ENCODE measurements around the gene NMRAL1.

NMRAL1 gene

GRCh38 chr16:4463522-4464163 lies 10.8 kb downstream of the NMRAL1 start:
- no peak for DNase-seq

- DNase-seq: no peak
Measured at GRCh38 chr16:4461250-4462085, 13.0 kb downstream of the NMRAL1 start.

GRCh38 chr16:4460936-4461249 lies 13.5 kb downstream of the NMRAL1 start:
- DNase-seq: no peak

GRCh38 chr16:4455951-4456350 lies 18.5 kb downstream of the NMRAL1 start:
- DNase-seq: no peak

- no peak for DNase-seq
Measured at GRCh38 chr16:4455081-4455480, 19.3 kb downstream of the NMRAL1 start.

GRCh38 chr16:4454623-4455022 lies 19.8 kb downstream of the NMRAL1 start:
- DNase-seq: no peak

- no peak for DNase-seq
Measured at GRCh38 chr16:4452674-4453073, 21.8 kb downstream of the NMRAL1 start.

DNA sequence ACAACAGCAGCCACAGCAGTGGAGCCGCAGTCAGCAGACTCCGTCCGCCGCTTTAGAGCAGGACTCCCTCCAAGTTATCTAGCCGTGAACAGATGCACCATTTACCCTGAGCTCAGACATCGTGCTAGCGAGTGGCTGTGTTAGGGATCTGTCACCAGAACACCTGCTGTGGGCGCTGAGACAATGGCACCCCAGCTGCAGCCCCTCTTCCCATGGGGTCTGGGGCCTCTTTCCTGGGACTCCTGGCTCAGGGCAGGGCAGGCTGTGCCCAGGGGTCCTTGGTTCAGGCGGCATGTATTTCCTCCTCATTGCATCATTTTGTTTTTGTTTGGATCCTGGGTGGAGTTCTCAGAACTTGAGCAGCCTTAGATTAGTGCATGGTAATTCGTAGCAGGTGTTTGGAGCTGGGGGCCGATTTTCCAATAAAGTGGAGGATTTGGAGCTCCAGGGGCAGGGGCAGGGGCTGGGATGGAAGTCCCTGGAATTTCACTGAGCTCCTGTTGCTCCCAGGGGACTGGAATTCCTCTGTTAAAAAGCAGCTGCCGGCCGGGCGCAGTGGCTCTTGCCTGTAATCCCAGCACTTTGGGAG lies 23.4 kb downstream of the NMRAL1 start:
- DNase-seq: no peak

- DNase-seq: no peak
Measured at GRCh38 chr16:4450430-4450829, 24.0 kb downstream of the NMRAL1 start.

DNA sequence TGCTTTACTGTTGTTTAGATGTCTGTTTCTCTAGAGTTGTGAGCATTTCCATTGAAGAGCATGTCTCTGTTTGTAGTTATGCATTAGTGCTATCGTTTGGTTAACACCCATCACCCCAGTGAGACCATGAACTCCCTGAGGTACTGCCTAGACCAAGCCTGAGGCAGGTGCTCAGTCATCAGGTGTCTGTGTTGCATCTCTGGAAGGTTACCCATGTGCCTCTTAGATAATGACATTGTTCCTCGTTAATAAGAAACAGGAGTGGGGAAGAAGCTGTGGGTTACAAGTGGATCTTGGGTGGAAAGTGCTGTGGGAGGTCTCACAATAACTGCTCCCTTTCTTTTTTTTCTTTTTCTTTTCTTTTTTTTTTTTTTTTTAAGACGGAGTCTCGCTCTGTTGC lies 30.4 kb downstream of the NMRAL1 start:
- DNase-seq: no peak

DNA sequence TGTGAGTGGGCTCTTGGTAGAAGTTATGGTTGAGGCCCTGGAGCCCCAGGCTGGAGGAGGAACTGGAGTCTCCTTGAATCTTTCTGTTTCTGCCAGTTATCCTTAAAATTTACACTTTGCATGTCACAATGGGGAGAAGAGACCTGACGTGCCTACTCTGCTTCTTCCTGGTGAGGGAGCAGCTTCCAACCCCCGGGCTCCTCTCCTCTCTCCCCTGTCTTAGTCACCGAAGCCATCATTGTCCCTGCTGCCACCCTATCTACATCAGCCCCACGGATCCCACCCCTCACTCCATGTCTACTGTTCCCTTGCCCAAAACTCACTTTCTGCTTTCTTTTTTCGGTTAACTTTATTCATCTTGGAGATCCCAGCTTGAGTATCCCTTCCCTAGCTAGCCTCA lies 31.2 kb downstream of the NMRAL1 start:
- no peak for DNase-seq

DNA sequence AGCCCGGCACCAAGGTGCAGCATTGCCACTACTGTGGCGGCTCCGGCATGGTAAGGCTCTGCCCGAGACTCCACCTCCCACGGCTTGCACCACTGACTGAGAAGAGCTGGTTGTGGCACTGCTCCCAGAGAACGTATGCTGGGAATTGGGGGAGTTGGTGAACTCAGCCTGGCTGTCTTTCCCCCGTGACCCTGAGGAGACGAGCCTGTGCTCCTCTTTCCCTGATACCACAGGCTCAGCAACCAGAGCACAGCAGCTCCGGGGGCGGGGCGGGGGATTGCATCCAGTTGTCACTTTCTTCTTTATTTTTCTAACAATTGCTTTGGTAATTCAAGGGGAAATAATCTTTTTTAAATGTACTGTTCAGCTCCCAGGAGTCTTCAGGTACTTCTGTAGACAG lies 32.1 kb downstream of the NMRAL1 start:
- DNase-seq: no peak

DNA sequence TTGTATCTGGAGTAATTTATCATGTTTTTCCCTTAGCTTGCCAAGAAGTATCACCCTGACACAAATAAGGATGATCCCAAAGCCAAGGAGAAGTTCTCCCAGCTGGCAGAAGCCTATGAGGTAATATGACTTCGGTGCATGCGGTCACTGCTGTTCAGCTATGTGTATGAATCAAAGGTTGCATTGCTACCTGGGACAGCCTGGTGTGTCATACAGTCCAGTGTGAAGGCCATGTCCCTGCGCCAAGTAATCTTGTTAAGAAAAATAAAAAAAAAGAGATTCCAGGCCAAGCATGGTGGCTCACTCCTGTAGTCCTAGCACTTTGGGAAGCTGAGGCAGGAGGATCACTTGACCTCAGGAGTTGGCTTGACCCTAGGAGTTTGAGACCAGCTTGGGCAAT lies 37.1 kb downstream of the NMRAL1 start:
- DNase-seq: no peak

DNA sequence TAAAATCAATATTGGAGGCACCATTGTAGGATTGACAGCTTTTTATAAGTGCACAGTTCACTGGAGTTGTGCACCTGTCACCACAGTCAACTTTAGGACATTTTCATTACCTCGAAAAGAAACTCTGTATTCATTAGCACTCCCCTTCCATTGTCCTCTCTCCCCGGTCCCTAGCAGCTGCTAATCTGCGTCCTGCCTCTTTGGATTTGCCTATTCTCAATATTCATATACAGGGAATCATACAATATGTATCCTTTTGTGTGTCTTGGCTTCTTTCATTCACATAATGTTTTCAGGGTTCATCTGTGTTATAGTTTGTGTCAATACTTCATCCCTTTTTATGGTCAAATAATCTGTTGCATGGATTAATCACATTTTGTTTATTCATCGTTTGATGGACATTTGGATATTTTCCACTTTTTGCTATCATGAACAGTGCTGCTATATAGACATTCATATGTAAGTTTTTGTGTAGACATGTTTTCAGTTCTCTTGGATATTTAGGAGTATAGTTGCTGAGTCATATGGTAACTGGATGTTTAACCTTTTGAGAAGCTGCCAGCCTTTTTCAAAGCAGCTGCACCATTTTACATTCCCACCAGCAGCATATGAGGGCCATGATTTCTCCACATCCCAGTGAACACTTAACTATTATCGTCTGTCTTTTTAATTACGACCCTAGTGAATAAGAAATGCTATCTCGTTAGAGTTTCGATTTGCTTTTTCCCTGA lies 38.9 kb downstream of the NMRAL1 start:
- no peak for DNase-seq

GRCh38 chr16:4433914-4434787 lies 40.3 kb downstream of the NMRAL1 start:
- DNase-seq: no peak

GRCh38 chr16:4433228-4433627 lies 41.2 kb downstream of the NMRAL1 start:
- DNase-seq: no peak

DNA sequence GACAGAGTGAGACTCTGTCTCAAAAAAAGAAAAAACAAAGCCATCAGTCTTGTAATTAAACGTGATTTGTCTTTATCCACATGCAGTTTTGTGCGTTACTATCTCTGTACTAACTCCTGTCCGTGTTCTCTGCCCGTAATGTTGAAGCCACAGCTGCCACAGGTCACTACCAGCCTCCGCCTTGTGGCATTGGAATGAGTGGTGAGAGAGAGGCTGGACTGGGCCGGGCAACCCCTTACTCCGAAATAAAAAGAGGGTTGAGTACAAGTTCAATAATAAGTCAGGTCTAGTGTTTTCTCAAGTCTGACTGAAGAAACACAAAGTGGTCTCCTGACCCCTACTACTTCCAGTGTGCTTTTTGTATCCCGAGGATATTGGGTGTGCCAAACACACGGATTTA lies 43.4 kb downstream of the NMRAL1 start:
- DNase-seq: no peak

DNA sequence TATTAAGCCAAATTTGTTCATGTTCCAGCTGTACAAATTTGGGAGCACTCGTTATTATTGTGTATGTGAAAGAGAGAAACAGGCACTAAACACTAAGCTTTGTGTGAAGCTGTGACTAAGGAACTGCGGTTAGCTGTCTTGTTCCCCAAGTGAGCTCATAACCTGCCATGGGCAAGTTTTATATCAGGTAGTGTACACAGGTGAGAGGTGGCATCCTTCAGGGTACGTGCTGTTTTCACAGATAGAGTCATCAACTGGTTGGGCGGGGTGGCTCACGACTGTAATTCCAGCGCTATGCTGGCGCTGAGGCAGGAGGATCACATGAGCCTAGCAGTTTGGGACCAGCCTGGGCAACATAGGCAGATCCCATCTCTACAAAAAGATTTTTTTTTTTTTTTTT lies 45.9 kb downstream of the NMRAL1 start:
- no peak for DNase-seq

DNA sequence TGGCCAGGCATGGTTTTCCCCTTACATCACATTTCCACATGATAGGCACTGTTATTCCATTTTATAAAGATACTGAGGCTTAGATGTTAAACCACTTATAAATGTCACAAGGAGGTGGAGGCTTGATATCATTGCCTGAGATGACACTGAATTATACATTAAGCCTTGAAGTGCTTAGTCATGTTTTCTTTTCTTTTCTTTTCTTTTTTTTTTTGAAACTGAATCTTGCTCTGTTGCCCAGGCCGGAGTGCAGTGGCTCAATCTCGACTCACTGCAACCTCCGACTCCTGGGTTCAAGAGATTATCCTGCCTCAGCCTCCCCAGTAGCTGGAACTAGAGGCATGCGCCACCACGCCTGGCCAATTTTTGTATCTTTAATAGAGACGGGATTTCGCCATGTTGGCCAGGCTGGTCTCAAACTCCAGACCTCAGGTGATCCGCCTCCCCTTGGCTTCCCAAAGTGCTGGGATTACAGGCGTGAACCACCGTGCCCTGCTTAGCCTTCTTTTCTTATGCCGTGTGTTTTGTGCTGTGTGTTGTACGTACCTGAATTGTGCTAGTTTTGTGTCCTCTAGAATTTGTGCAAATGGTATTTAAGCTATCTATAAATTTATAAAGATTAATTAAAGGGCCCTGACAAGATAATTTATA lies 47.6 kb downstream of the NMRAL1 start:
- no peak for DNase-seq

DNA sequence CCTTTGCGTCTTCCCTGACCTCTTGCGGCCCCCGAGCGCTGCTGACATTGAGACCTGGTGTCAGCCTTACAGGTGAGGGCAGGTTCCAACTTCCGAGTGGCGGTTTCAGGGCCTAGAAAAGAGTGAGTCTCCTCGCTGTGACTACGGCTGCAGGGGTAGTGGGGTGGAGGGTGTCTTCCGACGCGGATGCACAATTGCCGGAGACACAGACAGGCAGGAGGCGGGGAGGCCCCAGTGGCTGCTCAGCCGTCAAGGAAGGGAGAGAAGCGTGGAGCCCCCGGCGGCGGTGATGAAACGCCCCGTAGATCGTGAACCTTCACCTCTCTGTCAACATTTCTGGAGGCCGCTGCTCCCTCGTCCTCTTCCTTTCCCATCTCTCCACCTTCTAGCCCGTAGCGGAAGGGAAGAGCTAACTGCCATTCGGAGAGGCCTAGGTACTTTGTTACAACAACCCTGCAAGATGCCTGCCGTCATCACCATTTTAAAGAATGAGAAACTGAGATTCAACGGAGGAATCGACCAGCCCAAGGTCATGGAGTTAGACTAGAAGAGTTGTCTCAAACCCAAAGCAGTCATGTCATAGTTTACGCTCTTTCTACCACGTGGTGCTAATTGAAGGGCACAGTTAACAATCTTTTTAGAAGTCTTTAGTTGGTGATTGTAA lies 48.3 kb downstream of the NMRAL1 start:
- DNase-seq: no peak

- peak; percentile 74 for DNase-seq
Measured at GRCh38 chr16:4425378-4426020, 48.9 kb downstream of the NMRAL1 start, which contains the start of gene DNAJA3. Gene DNAJA3 (plus strand): TSS chr16:4425868. CDS start chr16:4425882, 14 bp downstream.
